Transverse colon (tissue), 4 donors: ENCODE results near the gene LOXL1. TPM values are rescaled to one million over a fixed set of nuclear protein-coding genes. Genes with fewer than 3 reads are reported as not detected.

ENCODE experiments used
- DNase-seq: peaks from one replicate; pipeline ENCODE4 v3.0.0-alpha.2; 2019
- H3K27ac ChIP-seq, 4 donors: fragments of 200-600 bp; sonication (generic); 2 replicates each; pipeline ENCODE4 v1.5.1; 2016 to 2018; ENCODE audit warnings: inconsistent platforms in 4 of 4
- H3K27me3 ChIP-seq: fragments of 200-600 bp; sonication (generic); 2 replicates; pipeline ENCODE4 v1.5.1; 2017; ENCODE audit warnings: inconsistent platforms
- H3K36me3 ChIP-seq, 4 donors: fragments of 200-600 bp; sonication (generic); 2 replicates each; pipeline ENCODE4 v1.5.1; 2017 to 2019; ENCODE audit warnings: inconsistent platforms in 4 of 4
- H3K4me1 ChIP-seq, 4 donors: fragments of 200-600 bp; sonication (generic); 2 replicates each; pipeline ENCODE4 v1.5.1; 2017 to 2020; ENCODE audit warnings: inconsistent platforms in 4 of 4
- H3K4me3 ChIP-seq, 4 donors: fragments of 200-600 bp; sonication (generic); 1 replicate in 1 of 4; 2 replicates in 3 of 4; pipeline versions ENCODE4 v1.5.1 to v1.6.1; 2017 to 2019; ENCODE audit warnings: inconsistent platforms in 4 of 4
- H3K9me3 ChIP-seq, 2 donors: fragments of 200-600 bp; sonication (generic); 2 replicates each; pipeline ENCODE4 v1.5.1; 2017 to 2019; ENCODE audit warnings: inconsistent platforms in 2 of 2
- EP300 ChIP-seq: sonication (generic); formaldehyde crosslinking; IDR thresholded peaks from one replicate; pipeline ENCODE4 v1.6.1; 2017; ENCODE audit warnings: antibody characterized with exemption, low read depth
- POLR2A ChIP-seq: fragments of 450-650 bp; IDR thresholded peaks from one replicate; pipeline ENCODE4 v1.6.1; 2016; ENCODE audit warnings: antibody characterized with exemption, mild to moderate bottlenecking, moderate library complexity
- POLR2AphosphoS5 ChIP-seq, 3 donors: sonication (generic); formaldehyde crosslinking; IDR thresholded peaks; one replicate each; pipeline ENCODE4 v1.6.1; 2016; ENCODE audit warnings: antibody characterized with exemption in 3 of 3
- WGBS, 2 donors: methylation state at CpG; one replicate each; pipeline ENCODE4 v1.1.5; 2018; ENCODE audit warnings: low coverage in 1 of 2; 5-methylcytosine and 5-hydroxymethylcytosine counted together
- in situ Hi-C, 4 donors: fragments of 200-750 bp; cut with MboI; loops; one replicate each; pipeline versions ENCODE4 v1.15.0 to v1.15.1; 2017; ENCODE audit warnings: low sequenced_read_pairs in 3 of 4, low pct_ligation_motif_present in 1 of 4, low pct_unique_long_range_greater_than_20kb in 1 of 4
- intact Hi-C: fragments of 100-400 bp; cut with DNase I; formaldehyde crosslinking; loops from one replicate; pipeline ENCODE4 v1.15.1; 2023; ENCODE audit warnings: low total_unique reads
- total RNA-seq, 4 donors: library from RNA; depleted of rRNA; stranded (reverse); fragments of >200 nt; gene quantifications; one replicate each; pipeline ENCODE4 v1.1.0, GENCODE V29; 2016
- TF ChIP-seq, protein P1 (sequence below), 5 experiments: fragments of 200-600 bp in 3 of 5; fragments of 450-650 bp in 2 of 5; sonication (generic) in 3 of 5; IDR thresholded peaks; 1 replicate in 2 of 5; 2 replicates in 3 of 5; pipeline ENCODE4 v1.5.1; 2016 to 2017; ENCODE audit warnings: antibody characterized with exemption in 5 of 5, inconsistent platforms in 3 of 5, mild to moderate bottlenecking in 2 of 5, moderate library complexity in 1 of 5

LOXL1 gene
- total RNA-seq, 4 donors from 2014 or later: 1.8 to 6.8 (median 1.9) TPM; not detected in 1

GRCh38 chr15:73891328-73892315 is 34.6 kb upstream of the LOXL1 start:
- H3K27me3 ChIP-seq: no peaks in the 10 kb centered on the region
- intact Hi-C loops (no loop called here), in situ Hi-C loops (no loop called here)
- no peaks in the 10 kb centered on the region for H3K9me3 ChIP-seq
- H3K4me3 ChIP-seq: no peak overlapping the region
- no peak for DNase-seq
- WGBS, 2 donors: 76% methylated on average over 9 of the region's 11 CpGs; no CpG with 5 or more reads in 1 of the 2 donors
- no peak for TF ChIP-seq POLR2A
- no peak for TF ChIP-seq POLR2AphosphoS5 (IDR thresholded peaks at IDR 0.05)
- TF ChIP-seq, protein P1, sequence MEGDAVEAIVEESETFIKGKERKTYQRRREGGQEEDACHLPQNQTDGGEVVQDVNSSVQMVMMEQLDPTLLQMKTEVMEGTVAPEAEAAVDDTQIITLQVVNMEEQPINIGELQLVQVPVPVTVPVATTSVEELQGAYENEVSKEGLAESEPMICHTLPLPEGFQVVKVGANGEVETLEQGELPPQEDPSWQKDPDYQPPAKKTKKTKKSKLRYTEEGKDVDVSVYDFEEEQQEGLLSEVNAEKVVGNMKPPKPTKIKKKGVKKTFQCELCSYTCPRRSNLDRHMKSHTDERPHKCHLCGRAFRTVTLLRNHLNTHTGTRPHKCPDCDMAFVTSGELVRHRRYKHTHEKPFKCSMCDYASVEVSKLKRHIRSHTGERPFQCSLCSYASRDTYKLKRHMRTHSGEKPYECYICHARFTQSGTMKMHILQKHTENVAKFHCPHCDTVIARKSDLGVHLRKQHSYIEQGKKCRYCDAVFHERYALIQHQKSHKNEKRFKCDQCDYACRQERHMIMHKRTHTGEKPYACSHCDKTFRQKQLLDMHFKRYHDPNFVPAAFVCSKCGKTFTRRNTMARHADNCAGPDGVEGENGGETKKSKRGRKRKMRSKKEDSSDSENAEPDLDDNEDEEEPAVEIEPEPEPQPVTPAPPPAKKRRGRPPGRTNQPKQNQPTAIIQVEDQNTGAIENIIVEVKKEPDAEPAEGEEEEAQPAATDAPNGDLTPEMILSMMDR (IDR thresholded peaks at IDR 0.05): no peak
- no peak overlapping the region for H3K27ac ChIP-seq
- H3K4me1 ChIP-seq: no peaks in the 10 kb centered on the region
- H3K36me3 ChIP-seq: no peaks in the 10 kb centered on the region

DNA sequence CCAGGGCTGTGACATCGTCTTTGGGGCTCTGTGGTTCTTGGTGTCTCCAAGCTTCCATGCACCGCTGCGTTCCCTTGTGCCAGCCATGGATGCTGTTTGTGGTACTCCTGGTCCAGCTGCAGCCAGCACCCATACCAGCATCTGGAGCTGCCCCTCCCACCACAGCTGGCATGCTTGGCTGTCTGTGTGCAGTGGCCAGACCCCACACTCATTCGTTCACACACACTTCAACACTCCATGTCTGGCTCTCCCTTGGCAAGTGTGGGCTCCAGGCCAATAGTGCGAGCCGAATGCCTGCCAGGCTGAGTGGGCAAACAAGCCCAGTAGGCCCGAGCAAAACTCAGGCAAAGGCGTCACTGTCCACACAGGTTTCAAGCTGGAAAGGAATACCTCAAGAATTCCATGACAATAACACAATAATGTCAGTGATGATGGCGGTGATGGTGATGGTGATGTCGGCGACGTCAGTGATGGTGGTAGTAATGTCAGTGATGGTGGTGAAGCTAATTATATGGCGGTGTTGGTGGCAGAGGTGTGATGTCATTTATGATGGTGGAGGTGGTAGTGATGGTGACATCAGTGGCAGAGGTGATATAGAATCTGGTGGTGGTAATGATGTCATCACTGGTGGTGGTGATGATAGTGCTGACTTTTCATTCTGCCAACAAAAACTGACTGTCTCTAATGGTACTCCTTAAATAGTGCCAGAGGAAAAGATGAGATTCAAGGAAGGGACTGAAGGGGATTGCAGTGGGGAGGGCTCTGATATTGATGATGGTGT is 33.6 kb upstream of the LOXL1 start:
- no peak overlapping the region for H3K27ac ChIP-seq
- intact Hi-C loops (no loop called here), in situ Hi-C loops (no loop called here)
- DNase-seq: no peak
- no peaks in the 10 kb centered on the region for H3K4me1 ChIP-seq
- no peaks in the 10 kb centered on the region for H3K27me3 ChIP-seq
- H3K36me3 ChIP-seq: no peaks in the 10 kb centered on the region
- no peak overlapping the region for H3K4me3 ChIP-seq
- WGBS, 2 donors: 82 to 86% methylated on average over 9 to 13 of the region's 13 CpGs
- H3K9me3 ChIP-seq: no peaks in the 10 kb centered on the region
- TF ChIP-seq, protein P1 (IDR thresholded peaks at IDR 0.05): no peak
- no peak for TF ChIP-seq POLR2AphosphoS5 (IDR thresholded peaks at IDR 0.05)
- no peak for TF ChIP-seq EP300
- TF ChIP-seq POLR2A: no peak

GRCh38 chr15:73894133-73894814 is 32.0 kb upstream of the LOXL1 start:
- H3K4me3 ChIP-seq: no peak overlapping the region
- H3K4me1 ChIP-seq: no peaks in the 10 kb centered on the region
- in situ Hi-C loops: no loop called here
- no peak for DNase-seq
- intact Hi-C loops: no loop called here
- WGBS, 2 donors: 80% methylated on average over 12 of the region's 12 CpGs; no CpG with 5 or more reads in 1 of the 2 donors
- no peaks in the 10 kb centered on the region for H3K27me3 ChIP-seq
- TF ChIP-seq POLR2AphosphoS5 (IDR thresholded peaks at IDR 0.05) (no peak), POLR2A (no peak), EP300 (no peak)
- TF ChIP-seq, protein P1 (IDR thresholded peaks at IDR 0.05): no peak
- no peaks in the 10 kb centered on the region for H3K9me3 ChIP-seq
- H3K36me3 ChIP-seq: no peaks in the 10 kb centered on the region
- no peak overlapping the region for H3K27ac ChIP-seq
